GM12873 (cell line): ENCODE measurements around the gene KDM2B.

Source experiments
- CTCF ChIP-seq: IDR thresholded peaks from 2 replicates; pipeline ENCODE4 v1.5.1; 2012; ENCODE audit warnings: low read depth, mild to moderate bottlenecking, moderate library complexity, low read length, control low read depth; ENCODE audit not compliant: insufficient read depth; ENCODE audit errors: missing control alignments

Gene KDM2B

GRCh38 chr12:121501946-121502345 lies 78.9 kb downstream of the KDM2B start:
- TF ChIP-seq CTCF, result no peak

GRCh38 chr12:121499929-121500793 lies 80.7 kb downstream of the KDM2B start:
- peak; percentile 82 for TF ChIP-seq CTCF

- no peak for TF ChIP-seq CTCF
These were observed 85.1 kb downstream of the KDM2B start for GRCh38 chr12:121495746-121496145.

GRCh38 chr12:121494093-121494787 lies 86.6 kb downstream of the KDM2B start:
- TF ChIP-seq CTCF, result peak; percentile 98

- no peak for TF ChIP-seq CTCF
These were observed 90.2 kb downstream of the KDM2B start for GRCh38 chr12:121490401-121491281.

GRCh38 chr12:121489874-121490273 lies 90.9 kb downstream of the KDM2B start:
- TF ChIP-seq CTCF, result no peak
